Stimulated activated CD8-positive, alpha-beta memory T cell treated with anti-CD3 and anti-CD28 coated beads, Interleukin-12 subunit alpha, Interleukin-12 subunit beta, amount 100 ng/mL, for 24 hours (primary cell): ENCODE measurements around the gene MLPH.

Experiments used
- DNase-seq: peaks from one replicate; pipeline ENCODE4 v3.0.0-alpha.2; 2020; ENCODE audit errors: extremely low read depth

Gene MLPH

GRCh38 chr2:237541243-237541642, 54.2 kb downstream of the MLPH start:
- no peak for DNase-seq

GRCh38 chr2:237542001-237542704, 55.1 kb downstream of the MLPH start:
- DNase-seq = no peak

GRCh38 chr2:237546040-237546875, 59.2 kb downstream of the MLPH start:
- no peak for DNase-seq

- no peak for DNase-seq
Measured at GRCh38 chr2:237546876-237547395, 59.9 kb downstream of the MLPH start.

- DNase-seq = no peak
Measured at GRCh38 chr2:237547841-237548416, 60.9 kb downstream of the MLPH start.

- DNase-seq = no peak
Measured at GRCh38 chr2:237549216-237549615, 62.2 kb downstream of the MLPH start.

- no peak for DNase-seq
Measured at GRCh38 chr2:237549643-237550415, 62.8 kb downstream of the MLPH start.

- DNase-seq = no peak
Measured at GRCh38 chr2:237551071-237551574, 64.1 kb downstream of the MLPH start.

- DNase-seq = no peak
Measured at GRCh38 chr2:237552908-237553307, 65.9 kb downstream of the MLPH start.

GRCh38 chr2:237553948-237554347, 66.9 kb downstream of the MLPH start:
- no peak for DNase-seq

- DNase-seq = no peak
Measured at GRCh38 chr2:237555560-237555959, 68.5 kb downstream of the MLPH start.

- DNase-seq = no peak
Measured at GRCh38 chr2:237556773-237557632, 70.0 kb downstream of the MLPH start.

GRCh38 chr2:237557633-237558015, 70.6 kb downstream of the MLPH start:
- DNase-seq = no peak

GRCh38 chr2:237558961-237559641, 72.0 kb downstream of the MLPH start:
- no peak for DNase-seq

- no peak for DNase-seq
Measured at GRCh38 chr2:237561221-237561620, 74.2 kb downstream of the MLPH start.

- DNase-seq = no peak
Measured at GRCh38 chr2:237563816-237564215, 76.8 kb downstream of the MLPH start.

- DNase-seq = no peak
Measured at GRCh38 chr2:237564526-237565131, 77.6 kb downstream of the MLPH start.

GRCh38 chr2:237565974-237566373, 78.9 kb downstream of the MLPH start:
- no peak for DNase-seq

- DNase-seq = no peak
Measured at GRCh38 chr2:237566401-237567235, 79.6 kb downstream of the MLPH start, which contains the start of gene PRLH. Gene PRLH, plus strand, starts transcription at chr2:237566574. Its CDS starts 0 bp downstream, at chr2:237566574.
